Measurements from ENCODE around the gene MN1. TPM values are rescaled to one million over a fixed set of nuclear protein-coding genes. Genes with fewer than 3 reads are reported as not detected.

Gene MN1
- total and polyA plus RNA-seq, 2 donors (not counting 1 experiment from before 2014, with no cell fraction given) = 0.02 to 0.12 TPM

DNA sequence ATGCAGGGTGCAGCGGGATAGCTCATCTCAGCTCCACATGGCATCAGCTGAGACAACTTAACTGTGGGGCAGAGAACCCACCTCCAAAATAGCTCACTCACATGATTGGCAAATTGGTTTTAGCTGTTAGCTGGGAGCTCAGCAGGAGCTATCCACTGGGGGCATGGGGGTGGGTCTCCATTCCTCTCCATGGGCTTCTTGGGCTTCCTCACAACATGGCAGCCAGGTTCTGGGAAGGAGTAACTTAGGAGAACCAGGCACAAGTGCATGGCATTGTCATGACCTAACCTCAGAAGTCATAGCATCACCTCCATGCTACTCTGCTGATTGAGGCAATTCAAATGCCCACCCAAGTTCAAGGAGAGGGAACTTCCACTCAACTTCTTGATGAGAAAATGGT, 85.5 kb downstream of the MN1 start:
- Mint-ChIP-seq H3K9me3 (ENCODE audit: insufficient read depth) (no peaks in the 10 kb centered on the region), H3K27me3 (peaks cover 25% of the 10 kb centered on the region), H3K4me3 (no peak overlapping the region), H3K27ac (no peak overlapping the region), H3K4me1 (no peaks in the 10 kb centered on the region)
- WGBS (ENCODE audit: insufficient coverage) = no CpG with 5 or more reads among the region's 1 CpG
- H3K27ac ChIP-seq (ENCODE audit: low read length in 2 of 2) = no peak overlapping the region
- no peaks in the 10 kb centered on the region for H3K36me3 ChIP-seq (replicated peaks in 1 of 2; ENCODE audit: control extremely low read depth in 1 of 2, control insufficient read depth in 1 of 2, extremely low read depth in 1 of 2, insufficient read depth in 2 of 2, low read length in 1 of 2)
- DNase-seq (no peak), ATAC-seq (ENCODE audit: low read depth) (no peak)
- peaks cover 0 to 4% (median 0%) of the 10 kb centered on the region in 4 experiments for H3K27me3 ChIP-seq (replicated peaks in 1 of 4; ENCODE audit: control extremely low read depth in 1 of 4, control insufficient read depth in 3 of 4, insufficient read depth in 4 of 4, low read length in 3 of 4)
- intact Hi-C loops (cut with micrococcal nuclease) = no loop called here
- POLR2A ChIA-PET = no interaction called here
- H2AFZ ChIP-seq (ENCODE audit: insufficient read depth, low read depth, low read length, poor library complexity, severe bottlenecking) = no peak overlapping the region
- H3K79me2 ChIP-seq (ENCODE audit: control insufficient read depth, insufficient read depth, low read length) = no peaks in the 10 kb centered on the region
- H3K4me1 ChIP-seq (ENCODE audit: control insufficient read depth in 2 of 2, insufficient read depth in 2 of 2, low read length in 2 of 2) = no peaks in the 10 kb centered on the region
- H4K20me1 ChIP-seq (ENCODE audit: control insufficient read depth, insufficient read depth, low read length, poor library complexity, severe bottlenecking) = no peaks in the 10 kb centered on the region
- H3K4me3 ChIP-seq (ENCODE audit: control extremely low read depth in 1 of 5, extremely low read depth in 1 of 5, insufficient read depth in 1 of 5, low read depth in 2 of 5, low read length in 4 of 5) = no peak overlapping the region
- TF ChIP-seq, protein P1, sequence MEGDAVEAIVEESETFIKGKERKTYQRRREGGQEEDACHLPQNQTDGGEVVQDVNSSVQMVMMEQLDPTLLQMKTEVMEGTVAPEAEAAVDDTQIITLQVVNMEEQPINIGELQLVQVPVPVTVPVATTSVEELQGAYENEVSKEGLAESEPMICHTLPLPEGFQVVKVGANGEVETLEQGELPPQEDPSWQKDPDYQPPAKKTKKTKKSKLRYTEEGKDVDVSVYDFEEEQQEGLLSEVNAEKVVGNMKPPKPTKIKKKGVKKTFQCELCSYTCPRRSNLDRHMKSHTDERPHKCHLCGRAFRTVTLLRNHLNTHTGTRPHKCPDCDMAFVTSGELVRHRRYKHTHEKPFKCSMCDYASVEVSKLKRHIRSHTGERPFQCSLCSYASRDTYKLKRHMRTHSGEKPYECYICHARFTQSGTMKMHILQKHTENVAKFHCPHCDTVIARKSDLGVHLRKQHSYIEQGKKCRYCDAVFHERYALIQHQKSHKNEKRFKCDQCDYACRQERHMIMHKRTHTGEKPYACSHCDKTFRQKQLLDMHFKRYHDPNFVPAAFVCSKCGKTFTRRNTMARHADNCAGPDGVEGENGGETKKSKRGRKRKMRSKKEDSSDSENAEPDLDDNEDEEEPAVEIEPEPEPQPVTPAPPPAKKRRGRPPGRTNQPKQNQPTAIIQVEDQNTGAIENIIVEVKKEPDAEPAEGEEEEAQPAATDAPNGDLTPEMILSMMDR (IDR thresholded peaks at IDR 0.05) = no peak
- TF ChIP-seq EZH2 (IDR thresholded peaks at IDR 0.05; ENCODE audit: borderline replicate concordance, insufficient read depth, low read depth, low read length, poor library complexity, severe bottlenecking) = no peak
- CTCF ChIA-PET = no interaction called here
- H3K9me3 ChIP-seq (ENCODE audit: control extremely low read depth in 1 of 3, control insufficient read depth in 2 of 3, insufficient read depth in 1 of 3, low read length in 2 of 3) = peaks cover 0 to 8% (median 0%) of the 10 kb centered on the region in 3 donors
- H3K4me2 ChIP-seq (replicated peaks; ENCODE audit: low read depth, low read length, poor library complexity, severe bottlenecking) = no peak overlapping the region
- no peak overlapping the region for H3K9ac ChIP-seq (ENCODE audit: low read length)

DNA sequence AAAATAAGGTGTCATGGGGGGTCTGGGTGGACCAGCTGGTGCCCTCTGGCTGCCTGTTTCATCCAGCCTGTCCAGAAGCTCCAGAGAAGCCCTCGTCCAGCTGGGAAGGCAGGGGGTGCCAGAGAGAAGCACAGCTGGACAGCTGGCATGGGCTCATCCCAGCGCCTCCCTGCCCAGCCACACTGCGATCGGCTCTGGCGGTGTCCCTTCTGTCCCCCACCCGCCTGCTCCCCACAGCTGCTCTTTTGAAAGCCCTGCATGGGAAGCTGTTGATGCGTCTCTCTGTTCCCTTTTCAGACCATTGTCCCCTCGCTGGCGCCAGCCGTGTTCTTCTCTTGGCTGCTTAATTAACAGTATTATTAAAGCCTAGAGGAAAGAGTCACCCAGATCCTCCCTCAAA, 86.5 kb downstream of the MN1 start:
- Mint-ChIP-seq H3K9me3 (ENCODE audit: insufficient read depth) (peaks cover under 1% of the 10 kb centered on the region), H3K27ac (no peak overlapping the region), H3K4me1 (no peaks in the 10 kb centered on the region), H3K27me3 (peaks cover 31% of the 10 kb centered on the region), H3K4me3 (no peak overlapping the region)
- H3K36me3 ChIP-seq (replicated peaks in 1 of 2; ENCODE audit: control extremely low read depth in 1 of 2, control insufficient read depth in 1 of 2, extremely low read depth in 1 of 2, insufficient read depth in 2 of 2, low read length in 1 of 2) = no peaks in the 10 kb centered on the region
- no peak for ATAC-seq (ENCODE audit: low read depth)
- no peak for TF ChIP-seq EZH2 (IDR thresholded peaks at IDR 0.05; ENCODE audit: borderline replicate concordance, insufficient read depth, low read depth, low read length, poor library complexity, severe bottlenecking)
- TF ChIP-seq, protein P1 (IDR thresholded peaks at IDR 0.05) = no peak
- H2AFZ ChIP-seq (ENCODE audit: insufficient read depth, low read depth, low read length, poor library complexity, severe bottlenecking) = no peak overlapping the region
- H3K4me1 ChIP-seq (ENCODE audit: control insufficient read depth in 2 of 2, insufficient read depth in 2 of 2, low read length in 2 of 2) = no peaks in the 10 kb centered on the region
- no peak overlapping the region for H3K9ac ChIP-seq (ENCODE audit: low read length)
- H3K79me2 ChIP-seq (ENCODE audit: control insufficient read depth, insufficient read depth, low read length) = no peaks in the 10 kb centered on the region
- peaks cover 0 to 4% (median 0%) of the 10 kb centered on the region in 4 experiments for H3K27me3 ChIP-seq (replicated peaks in 1 of 4; ENCODE audit: control extremely low read depth in 1 of 4, control insufficient read depth in 3 of 4, insufficient read depth in 4 of 4, low read length in 3 of 4)
- H3K9me3 ChIP-seq (ENCODE audit: control extremely low read depth in 1 of 3, control insufficient read depth in 2 of 3, insufficient read depth in 1 of 3, low read length in 2 of 3) = peaks cover 0 to 12% (median 0%) of the 10 kb centered on the region in 3 donors
- intact Hi-C loops (cut with micrococcal nuclease) = no loop called here
- 87% methylated on average over 9 of the region's 10 CpGs for WGBS (ENCODE audit: insufficient coverage)
- ChIA-PET CTCF (no interaction called here), POLR2A (no interaction called here)
- no peak overlapping the region for H3K27ac ChIP-seq (ENCODE audit: low read length in 2 of 2)
- H3K4me3 ChIP-seq (ENCODE audit: control extremely low read depth in 1 of 5, extremely low read depth in 1 of 5, insufficient read depth in 1 of 5, low read depth in 2 of 5, low read length in 4 of 5) = no peak overlapping the region
- H4K20me1 ChIP-seq (ENCODE audit: control insufficient read depth, insufficient read depth, low read length, poor library complexity, severe bottlenecking) = no peaks in the 10 kb centered on the region
- no peak overlapping the region for H3K4me2 ChIP-seq (replicated peaks; ENCODE audit: low read depth, low read length, poor library complexity, severe bottlenecking)
- DNase-seq = no peak
